IMR-90 (cell line): ENCODE data around the gene FXYD4.

Source experiments
- MAFK ChIP-seq: IDR thresholded peaks from 2 replicates; pipeline ENCODE4 v1.6.1; 2012; ENCODE audit warnings: low read depth, low read length, improper control_type of control experiment
- TF ChIP-seq, protein P1 (sequence below): conservative IDR thresholded peaks from 2 replicates; pipeline ENCODE4 v1.5.1; 2012; ENCODE audit warnings: mild to moderate bottlenecking, low read depth, low read length, improper control_type of control experiment

GRCh38 chr10:43402880-43403452 lies 31.5 kb downstream of the FXYD4 start:
- TF ChIP-seq MAFK: no peak
- TF ChIP-seq, protein P1, sequence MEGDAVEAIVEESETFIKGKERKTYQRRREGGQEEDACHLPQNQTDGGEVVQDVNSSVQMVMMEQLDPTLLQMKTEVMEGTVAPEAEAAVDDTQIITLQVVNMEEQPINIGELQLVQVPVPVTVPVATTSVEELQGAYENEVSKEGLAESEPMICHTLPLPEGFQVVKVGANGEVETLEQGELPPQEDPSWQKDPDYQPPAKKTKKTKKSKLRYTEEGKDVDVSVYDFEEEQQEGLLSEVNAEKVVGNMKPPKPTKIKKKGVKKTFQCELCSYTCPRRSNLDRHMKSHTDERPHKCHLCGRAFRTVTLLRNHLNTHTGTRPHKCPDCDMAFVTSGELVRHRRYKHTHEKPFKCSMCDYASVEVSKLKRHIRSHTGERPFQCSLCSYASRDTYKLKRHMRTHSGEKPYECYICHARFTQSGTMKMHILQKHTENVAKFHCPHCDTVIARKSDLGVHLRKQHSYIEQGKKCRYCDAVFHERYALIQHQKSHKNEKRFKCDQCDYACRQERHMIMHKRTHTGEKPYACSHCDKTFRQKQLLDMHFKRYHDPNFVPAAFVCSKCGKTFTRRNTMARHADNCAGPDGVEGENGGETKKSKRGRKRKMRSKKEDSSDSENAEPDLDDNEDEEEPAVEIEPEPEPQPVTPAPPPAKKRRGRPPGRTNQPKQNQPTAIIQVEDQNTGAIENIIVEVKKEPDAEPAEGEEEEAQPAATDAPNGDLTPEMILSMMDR: no peak
